Measurements from ENCODE around the gene PIGX.

The PIGX gene

GRCh38 chr3:196763179-196763578 lies 51.0 kb downstream of the PIGX start:
- DNase-seq: no peak

GRCh38 chr3:196765454-196765853 lies 53.3 kb downstream of the PIGX start:
- DNase-seq: no peak

- DNase-seq: no peak
These were observed 58.9 kb downstream of the PIGX start for GRCh38 chr3:196771067-196771466.

GRCh38 chr3:196772102-196772501 lies 59.9 kb downstream of the PIGX start:
- DNase-seq: no peak

- no peak for DNase-seq
These were observed 60.7 kb downstream of the PIGX start for GRCh38 chr3:196772897-196773296.

- DNase-seq: no peak
These were observed 62.1 kb downstream of the PIGX start for GRCh38 chr3:196774191-196774820.

GRCh38 chr3:196774848-196775422 lies 62.8 kb downstream of the PIGX start:
- no peak for DNase-seq

- no peak for DNase-seq
These were observed 63.8 kb downstream of the PIGX start for GRCh38 chr3:196775938-196776337.

GRCh38 chr3:196777836-196778235 lies 65.7 kb downstream of the PIGX start:
- DNase-seq: no peak

GRCh38 chr3:196778755-196779154 lies 66.6 kb downstream of the PIGX start:
- DNase-seq: no peak

- no peak for DNase-seq
These were observed 70.3 kb downstream of the PIGX start for GRCh38 chr3:196782511-196782910.

Measured in NCI-H748 treated with DMSO at 0.1 percent for 48 hours (cell line).